Stimulated activated CD8-positive, alpha-beta memory T cell treated with anti-CD3 and anti-CD28 coated beads, Interleukin-7, amount 100 ng/mL, for 1 hour (primary cell): ENCODE results near the gene GRIK5.
"Not testable (repeated sequence)": the region's sequence is repeated elsewhere in the genome, so short reads cannot be mapped to it uniquely, and the experiment has no call there.

Source experiments
- DNase-seq, 2 donors: peaks; one replicate each; pipeline ENCODE4 v3.0.0-alpha.2; 2020; ENCODE audit warnings: low read depth in 2 of 2

Gene GRIK5

GRCh38 chr19:42051166-42052115 is 18.6 kb downstream of the GRIK5 start:
- DNase-seq, result no peak

DNA sequence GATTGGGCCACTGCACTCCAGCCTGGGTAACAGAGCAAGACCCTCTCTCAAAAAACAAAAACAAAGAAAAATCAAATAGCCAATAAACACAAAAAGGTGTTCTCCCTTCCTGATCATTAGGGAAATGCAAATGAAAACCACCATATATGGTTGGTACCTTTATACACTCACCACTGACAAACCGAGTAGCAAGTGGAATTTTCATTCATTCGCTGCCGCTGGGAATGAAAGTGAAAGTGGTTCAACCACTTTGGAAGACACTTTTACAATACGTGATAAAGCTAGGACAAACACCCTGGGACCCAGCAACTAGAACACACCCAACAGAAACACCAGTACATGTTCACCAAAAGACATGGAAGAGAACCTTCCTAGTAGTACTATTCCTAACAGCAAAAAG is 21.0 kb downstream of the GRIK5 start:
- no peak for DNase-seq

- DNase-seq, result no peak
Observed at GRCh38 chr19:42045575-42045974, 24.4 kb downstream of the GRIK5 start.

DNA sequence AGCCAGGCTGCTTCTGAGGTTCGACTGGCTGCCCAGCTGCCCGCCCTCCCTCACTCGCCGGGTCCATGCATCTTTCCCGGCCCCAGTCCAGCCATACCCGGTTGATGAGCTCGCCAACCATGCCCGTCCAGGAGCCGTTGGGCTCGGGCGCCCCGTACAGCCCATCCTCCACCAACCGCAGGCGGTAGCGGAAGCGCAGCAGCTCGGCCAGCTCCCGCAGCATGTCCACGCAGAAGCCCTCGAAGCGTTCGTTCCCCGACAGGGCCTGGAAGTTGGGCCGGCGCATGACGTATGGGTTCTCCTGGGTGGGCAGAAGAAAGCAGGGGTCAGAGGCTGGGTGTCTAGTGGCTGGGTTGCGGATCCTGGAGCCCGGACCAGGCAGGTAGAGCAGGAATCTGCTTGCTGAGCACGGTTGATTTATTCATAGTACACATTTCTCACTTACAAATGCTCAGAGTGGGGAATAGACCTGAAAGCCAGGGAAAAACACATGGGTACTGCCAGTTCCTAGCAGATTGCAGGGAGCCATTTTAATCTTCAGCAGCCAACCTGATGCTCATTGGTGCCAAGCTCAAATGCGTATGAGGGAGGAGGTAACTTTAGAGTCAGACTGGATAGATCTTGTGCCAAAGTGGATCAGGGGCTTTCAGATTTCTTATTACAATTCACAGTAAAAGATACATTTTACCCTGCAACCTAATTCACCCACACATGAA is 27.4 kb downstream of the GRIK5 start:
- DNase-seq, result no peak

DNA sequence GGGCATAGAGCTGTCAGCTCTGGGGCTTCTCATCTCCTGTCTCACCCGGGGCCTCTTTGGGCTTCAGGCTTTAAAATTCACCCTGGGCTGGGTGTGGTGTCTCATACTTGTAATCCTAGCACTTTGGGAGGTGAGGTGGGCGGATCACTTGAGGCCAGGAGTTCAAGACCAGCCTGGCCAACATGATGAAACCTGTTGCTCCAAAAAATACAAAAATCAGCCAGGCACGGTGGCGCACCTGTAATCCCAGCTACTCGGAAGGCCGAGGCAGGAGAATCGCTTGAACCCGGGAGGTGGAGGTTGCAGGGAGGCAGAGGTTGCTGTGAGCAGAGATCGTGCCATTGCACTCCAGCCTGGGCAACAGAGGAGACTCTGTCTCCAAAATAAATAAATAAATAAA is 29.5 kb downstream of the GRIK5 start:
- not testable (repeated sequence) for DNase-seq

DNA sequence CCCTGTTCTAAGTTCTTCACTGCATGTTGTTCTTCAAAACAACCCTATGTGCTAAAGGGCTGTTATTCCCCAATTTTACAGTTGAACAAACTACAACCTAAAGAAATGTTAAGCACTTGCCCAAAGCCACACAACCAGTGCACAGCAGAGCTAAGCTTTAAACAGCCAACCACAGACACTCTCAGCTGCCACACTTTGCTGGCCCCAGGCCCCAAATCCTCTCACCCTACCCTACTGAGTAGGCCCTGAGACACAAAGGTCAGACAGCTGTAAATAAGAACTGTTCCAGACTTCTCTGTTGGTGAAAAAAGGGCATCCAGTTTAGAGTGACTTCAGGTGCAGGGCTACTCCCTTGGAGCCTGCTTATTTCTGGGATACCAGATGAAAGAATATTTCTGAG is 30.0 kb downstream of the GRIK5 start:
- no peak for DNase-seq

GRCh38 chr19:42038666-42039065 is 31.3 kb downstream of the GRIK5 start:
- no peak for DNase-seq

DNA sequence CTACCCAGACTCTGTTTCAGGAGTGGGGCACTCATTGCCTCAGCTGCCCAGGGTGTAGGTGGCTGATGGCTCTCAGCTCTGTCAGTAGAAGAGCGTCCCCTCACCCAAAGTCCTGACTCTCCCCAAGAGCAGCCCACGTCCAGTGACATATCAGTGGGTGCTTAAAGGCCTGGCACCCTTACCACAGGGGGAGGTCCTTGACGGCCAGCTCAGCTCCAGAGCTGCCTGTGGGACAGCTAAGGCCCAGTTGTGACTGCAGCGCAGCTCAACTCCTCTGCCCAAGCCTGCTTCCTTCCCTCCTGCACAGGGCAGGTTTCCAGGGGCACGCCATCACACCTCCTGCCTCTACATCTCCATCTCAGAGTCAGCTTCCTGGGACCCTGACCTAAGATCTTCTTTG is 32.4 kb downstream of the GRIK5 start:
- no peak for DNase-seq

GRCh38 chr19:42034640-42035391 is 35.2 kb downstream of the GRIK5 start:
- peak; percentile 29 to 32 for DNase-seq

DNA sequence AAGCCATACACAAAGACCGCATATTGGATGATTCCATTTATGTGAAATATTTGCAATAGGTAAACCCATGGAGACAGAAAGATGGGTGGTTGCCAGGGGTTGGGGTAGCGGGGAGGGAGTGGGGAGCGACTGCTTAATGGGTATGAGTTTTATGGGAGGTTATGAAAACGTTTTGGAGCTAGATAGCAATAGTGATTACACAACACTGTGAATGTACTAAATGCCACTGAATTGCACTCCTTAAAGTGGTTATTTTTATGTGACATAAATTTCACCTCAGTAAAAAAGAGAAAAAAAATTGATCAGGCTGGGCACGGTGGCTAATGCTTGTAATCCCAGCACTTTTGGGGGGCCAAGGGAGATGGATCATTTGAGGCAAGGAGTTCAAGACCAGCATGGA is 36.6 kb downstream of the GRIK5 start:
- DNase-seq, result no peak

GRCh38 chr19:42032431-42032830 is 37.6 kb downstream of the GRIK5 start:
- no peak for DNase-seq

DNA sequence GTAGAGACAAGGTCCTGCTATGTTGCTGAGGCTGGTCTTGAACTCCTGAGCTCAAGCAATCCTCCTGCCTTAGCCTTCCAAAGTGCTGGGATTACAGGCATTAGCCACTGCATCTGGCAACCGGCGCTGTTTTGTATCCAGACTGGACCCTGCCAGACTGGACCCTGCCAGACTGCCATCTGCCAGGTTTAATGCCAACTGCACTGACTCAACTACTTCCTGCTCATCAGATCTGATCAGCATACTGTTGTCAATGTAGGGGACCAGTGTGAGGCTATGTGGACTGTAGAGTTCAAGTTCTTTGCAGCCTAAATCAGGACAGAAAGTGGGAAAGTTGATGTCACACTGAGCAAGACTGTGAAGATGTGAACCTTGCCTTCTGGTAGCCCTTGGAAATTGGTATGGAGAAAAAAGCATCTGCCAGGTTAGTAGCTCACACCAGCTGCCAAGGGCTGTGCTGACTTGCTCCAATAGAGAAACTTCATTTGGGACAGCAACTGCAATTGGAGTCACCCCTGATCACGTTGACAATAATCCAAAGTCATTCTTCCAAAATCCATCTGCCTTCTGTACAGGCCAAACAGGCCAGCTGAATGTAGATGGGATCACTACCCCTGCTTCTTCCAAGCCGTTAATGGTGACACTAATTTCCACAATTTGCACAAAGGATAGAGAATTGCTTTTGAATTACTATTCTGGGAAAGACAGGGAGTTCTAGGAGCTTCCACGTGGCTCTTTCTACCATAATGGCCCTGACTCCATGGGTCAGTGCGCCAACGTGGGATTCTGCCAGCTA is 39.2 kb downstream of the GRIK5 start:
- no peak for DNase-seq

DNA sequence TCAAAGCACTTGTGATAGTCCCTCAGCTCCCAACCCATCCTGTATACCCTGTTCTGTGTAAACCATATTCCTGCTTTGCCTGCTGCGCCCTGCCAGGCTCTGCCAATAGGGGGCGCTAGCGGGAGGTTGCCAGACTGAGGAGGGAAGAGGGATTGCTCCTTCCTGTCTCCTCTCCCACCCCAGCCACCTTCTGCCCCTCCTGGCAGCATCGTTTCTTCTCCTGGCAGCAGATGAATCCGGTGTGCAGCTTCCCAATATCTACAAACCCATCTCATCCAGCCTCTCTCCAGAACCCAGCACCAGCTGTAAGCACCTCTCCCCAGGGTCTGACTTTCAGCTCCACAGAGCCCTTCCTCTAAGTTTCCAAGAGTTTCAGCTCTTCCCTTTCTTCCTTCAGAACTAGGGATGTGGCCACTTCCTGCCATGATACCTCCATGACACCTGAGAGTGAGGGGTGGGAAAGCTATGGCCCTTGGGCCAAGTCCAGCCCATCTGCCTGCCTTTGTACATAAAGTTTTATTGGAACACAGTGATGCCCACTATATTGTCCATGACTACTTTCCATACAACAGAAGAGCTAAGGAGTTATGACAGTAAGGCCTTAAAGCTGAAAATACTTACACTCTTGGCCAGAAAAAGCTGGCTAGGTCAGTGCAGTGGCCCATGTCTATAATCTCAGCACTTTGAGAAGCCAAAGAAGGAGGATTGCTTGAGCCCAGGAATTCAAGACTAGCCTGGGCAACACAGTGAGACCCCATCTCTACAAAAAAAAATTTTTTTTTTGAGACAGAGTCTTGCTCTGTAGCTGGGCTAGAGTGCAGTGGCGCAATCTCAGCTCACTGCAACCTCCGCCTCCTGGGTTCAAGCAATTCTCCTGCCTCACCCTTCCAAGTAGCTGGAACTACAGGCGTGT is 41.4 kb downstream of the GRIK5 start:
- no peak for DNase-seq

DNA sequence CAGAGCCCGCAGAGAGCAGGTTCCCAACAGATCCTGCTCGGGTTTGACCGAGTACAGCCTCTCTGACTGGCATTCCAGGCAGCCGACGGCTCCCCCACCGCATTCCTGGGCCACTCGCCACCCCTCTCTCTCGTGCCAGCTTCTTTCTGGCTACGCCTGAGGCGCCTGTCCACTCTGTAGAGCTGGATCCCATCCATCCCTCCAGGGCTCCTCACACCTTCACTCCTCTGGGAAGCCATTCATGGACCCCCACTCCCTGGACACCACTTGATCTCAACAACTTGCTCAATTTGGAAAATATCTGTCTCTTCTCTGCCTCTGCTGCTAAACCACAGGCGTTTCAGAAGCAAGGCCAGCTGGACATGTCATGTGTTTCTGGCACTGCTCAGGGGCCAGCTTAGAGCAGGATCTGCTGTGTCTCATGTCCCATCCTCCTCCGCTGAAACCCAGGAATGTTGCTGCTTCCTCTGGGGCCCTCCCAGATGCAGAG is 45.3 kb downstream of the GRIK5 start:
- no peak for DNase-seq

DNA sequence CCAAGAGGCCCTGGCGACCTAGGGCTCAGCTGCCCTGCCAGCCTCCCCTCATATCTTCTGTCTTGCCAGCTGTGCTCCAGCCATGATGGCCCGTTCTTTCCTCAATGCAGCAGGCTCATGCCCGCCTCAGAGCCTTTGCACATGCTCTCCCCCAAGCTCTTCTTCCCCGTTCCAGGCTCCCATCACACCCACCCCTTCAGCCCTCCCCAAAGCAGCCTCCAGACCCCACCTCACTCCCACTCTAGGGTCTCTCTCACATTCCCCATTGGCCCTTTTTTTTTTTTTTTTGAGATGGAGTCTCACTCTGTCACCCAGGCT is 46.1 kb downstream of the GRIK5 start:
- no peak for DNase-seq

DNA sequence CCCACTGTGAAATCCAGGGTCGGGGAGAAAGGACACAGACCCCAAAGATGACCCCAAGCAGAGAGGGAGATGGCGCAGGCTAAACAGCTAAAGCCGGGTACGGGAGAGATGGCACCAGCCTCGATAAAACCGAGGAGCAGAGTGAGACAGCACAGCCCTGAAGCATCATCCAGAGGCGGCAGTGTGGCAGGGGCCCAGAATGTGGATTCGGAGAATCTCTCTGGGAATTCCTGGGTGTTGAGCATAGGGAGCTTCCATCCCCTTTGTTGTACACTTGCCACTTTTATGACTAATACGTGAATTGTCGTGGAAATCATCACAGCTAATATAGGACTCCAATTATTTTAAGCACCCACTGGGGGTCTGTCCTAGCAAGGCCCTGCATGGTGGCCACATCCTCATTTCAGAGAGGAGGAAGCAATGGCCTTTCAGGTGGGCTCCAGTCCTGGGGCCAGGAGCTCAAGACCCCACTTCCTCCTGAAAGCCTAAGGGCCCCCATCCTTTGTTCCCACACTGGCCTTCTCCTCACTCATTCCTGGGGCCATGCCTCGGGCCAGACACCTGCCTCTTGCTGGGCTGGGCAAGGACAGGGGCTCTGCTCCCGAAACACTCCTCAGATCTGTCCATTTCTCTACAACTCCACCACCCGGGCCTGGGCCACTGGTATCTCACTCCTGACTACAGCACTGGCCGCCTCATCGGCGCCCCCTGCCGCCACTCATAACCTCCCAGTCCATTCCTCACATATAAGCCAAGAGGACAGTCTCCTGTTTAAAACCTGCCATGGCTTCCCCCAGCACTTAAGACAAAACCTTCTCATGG is 46.7 kb downstream of the GRIK5 start:
- no peak for DNase-seq

DNA sequence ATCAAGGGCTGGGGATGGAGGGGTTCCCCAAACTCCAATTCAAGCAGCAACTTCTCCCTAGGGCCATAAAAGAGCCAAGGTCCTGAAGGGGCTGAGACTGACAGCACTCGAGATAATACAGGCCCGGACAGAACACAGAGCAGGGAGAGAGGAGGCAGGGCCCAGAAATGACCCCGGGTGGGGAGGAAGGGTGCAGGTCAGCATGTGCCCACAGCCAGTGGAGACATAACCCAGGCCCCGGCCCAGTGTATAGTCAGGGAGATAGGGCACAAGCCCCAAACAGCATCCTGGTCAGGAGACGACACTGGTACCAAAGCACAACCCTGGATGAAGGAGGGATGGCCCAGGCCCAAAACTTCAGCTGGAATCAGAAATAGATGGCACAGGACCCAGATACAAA is 47.4 kb downstream of the GRIK5 start:
- DNase-seq, result no peak

DNA sequence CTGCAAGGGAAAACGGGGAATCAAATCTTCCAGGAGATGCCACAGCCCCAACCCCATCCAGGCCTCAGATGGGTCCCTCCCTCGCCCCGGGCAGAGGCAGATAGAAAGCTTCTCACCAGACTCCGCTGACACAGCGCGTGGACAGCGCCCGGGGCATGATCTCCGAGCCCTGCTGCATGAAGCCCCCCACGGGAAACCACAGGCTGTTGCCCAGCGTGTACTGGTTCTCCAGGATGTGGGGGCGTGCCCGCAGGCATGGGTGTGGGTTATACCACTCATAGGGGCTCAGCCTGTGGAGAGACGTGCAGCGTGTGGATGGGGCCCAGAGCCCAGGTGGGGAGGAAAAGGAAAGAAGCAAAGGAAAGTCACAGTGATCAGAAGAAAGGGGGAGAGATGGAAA is 48.8 kb downstream of the GRIK5 start:
- no peak for DNase-seq

GRCh38 chr19:42018503-42019193 is 51.4 kb downstream of the GRIK5 start:
- DNase-seq, result no peak
